Inflammatory macrophage treated with lipopolysaccharide for 1 hour (primary cell): ENCODE data around the gene HDX.
"Not testable (repeated sequence)": the region's sequence is repeated elsewhere in the genome, so short reads cannot be mapped to it uniquely, and the experiment has no call there.

Experiments
- DNase-seq, 2 donors: peaks; one replicate each; pipeline ENCODE4 v3.0.0-alpha.2; 2020 to 2022

HDX gene

DNA sequence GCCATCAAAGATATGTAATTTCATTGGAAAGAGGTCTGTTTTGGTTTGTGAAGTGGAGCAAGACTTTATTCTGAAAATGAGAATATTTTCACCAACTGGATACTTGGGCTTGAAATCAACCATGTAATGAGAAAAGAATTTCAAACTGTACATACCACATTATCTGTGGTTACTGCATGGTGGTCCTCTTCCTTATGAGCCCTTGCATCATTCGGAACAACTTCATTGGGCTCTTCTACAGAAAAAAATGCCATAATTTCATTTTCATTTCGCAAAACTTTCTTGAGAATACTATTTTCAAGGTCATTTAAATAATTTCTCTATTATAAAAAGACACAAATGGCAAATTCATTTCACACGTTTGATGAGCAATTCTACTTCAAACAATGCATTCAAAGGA lies 165.6 kb downstream of the HDX start:
- no peak for DNase-seq

DNA sequence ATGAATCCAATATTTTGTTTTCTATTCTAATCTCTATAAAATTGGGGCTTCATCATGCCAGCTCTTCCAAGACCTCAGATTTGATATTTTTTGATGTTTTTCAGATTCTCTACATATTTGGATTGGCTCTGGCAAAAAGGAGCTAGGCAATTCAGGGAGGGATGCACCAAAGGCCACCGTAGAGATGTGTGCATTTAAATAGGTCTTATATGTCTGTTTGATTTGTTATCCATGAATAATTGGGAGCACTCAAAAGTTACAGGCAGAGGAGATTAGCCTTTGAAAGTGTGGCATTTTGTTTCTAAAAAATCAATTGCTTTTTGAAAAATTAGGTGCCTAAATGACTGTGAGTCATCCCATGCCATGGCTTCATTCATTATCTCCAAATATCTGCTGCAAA lies 167.1 kb downstream of the HDX start:
- no peak for DNase-seq

DNA sequence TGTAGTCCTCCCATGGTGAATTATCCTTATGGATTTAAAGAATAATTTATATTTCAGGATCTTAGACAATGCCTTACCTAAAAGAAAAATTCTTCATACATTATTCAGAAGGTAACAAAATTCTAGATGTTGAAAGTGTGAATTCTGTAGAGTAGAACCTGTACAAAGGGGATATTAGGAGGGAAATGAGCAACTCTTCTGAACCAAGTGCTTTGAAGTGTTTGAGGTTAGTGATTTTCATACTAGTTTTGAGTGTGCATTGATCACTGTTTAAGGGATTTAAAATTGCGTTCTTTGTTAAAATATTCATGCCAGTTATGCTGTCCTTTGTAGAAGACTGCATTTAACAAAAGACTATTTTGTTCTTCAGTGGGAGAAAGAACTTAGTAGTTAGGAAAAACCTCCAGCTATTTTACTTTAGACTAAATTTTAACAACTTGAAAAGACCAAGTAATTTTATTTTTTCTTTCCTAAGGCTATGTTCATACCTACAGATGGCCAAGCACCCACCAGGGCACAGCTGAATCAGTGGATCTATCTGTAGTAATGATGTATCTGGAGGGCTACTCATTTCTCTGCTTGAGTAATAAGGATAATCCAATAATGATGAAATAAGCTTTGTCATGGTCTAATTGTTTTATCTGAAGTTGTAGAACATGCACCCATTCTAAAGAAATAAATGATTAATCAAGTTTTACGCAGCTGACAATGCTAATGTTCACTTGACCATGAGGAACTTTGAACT lies 180.0 kb downstream of the HDX start:
- no peak for DNase-seq

DNA sequence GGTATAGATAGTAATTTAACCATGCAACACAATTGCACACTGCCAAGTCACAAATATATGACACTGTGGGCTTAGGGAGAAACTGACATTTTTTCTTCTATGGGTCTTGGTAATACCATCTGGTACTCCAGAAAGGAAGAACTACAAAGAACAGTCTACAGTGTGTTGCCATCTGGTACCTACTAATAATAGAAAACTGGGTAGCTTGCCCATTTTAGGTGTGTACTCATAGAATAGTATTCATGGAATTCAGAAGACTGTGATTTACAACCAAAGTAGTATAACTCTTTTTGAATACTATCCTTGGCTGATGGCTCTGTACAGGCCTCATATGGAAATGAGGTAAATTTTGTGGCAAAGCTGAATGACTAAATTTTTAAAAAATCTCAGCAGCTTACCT lies 181.6 kb downstream of the HDX start:
- no peak for DNase-seq

DNA sequence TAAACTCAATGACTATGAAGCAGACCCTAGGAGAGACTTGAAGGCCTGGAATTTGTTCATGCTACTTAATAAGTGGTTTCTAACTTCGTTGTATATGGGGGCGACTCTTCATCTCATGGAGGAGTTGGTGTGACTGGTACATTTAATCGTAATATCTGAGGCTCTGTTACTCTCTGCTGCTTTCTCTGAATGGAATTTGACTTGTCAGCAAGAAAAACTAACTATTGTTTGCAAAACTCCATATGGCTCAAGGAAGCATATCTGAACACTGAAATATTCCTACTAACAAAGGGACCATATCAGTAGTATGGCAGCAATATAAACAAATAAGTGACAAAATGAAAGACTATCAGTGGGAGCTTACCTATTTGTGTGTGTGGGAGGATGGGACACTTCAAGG lies 182.2 kb downstream of the HDX start:
- no peak for DNase-seq

DNA sequence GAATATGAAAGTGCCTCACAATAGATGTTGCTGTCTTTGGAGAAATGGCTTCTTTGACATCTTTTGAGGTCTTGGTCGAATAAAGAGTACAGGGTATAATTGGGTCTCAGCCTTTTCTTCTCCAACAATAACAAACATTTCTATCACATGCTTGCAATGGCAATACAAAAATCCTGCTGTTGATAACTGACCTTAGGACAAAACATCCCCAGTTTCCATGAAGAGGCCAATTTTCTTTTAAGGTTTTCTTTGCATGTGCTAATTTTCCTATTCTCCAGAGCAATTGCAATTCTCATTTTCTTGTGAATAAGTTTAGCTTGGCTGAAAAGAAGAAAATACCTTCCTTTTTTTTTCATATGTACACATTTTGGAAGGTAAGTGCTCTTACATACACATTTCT lies 183.6 kb downstream of the HDX start:
- DNase-seq = no peak

DNA sequence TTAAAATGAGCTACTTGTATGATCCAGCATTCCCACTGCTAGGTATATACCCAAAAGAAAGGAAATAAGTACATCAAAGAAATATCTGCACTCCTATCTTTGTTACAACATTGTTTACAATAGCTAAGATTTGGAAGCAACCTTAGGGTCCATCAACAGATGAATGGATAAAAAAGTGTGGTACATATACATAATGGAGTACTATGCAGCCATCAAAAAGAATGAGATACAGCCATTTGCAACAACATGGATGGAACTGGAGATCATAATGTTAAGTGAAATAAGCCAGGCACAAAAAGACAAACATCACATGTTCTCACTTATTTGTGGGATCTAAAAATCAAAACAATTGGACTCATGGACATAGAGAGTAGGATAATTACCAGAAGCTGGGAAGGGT lies 186.3 kb downstream of the HDX start:
- DNase-seq = not testable (repeated sequence)
